HuH-7 (cell line): Measurements from ENCODE around the gene LCN12.
A peak's percentile ranks its signal among the peaks of the same experiment; 100 is the strongest.

Source experiments
- DNase-seq: peaks from one replicate; pipeline ENCODE4 v3.0.0; 2011; ENCODE audit warnings: low spot score

The LCN12 gene

GRCh38 chr9:136945333-136946227 is 6.5 kb upstream of the LCN12 start:
- no peak for DNase-seq

- no peak for DNase-seq
Observed at GRCh38 chr9:136946228-136947027, 5.6 kb upstream of the LCN12 start.

- no peak for DNase-seq
Observed at GRCh38 chr9:136947028-136947891, 4.8 kb upstream of the LCN12 start.

GRCh38 chr9:136947955-136948510 is 4.0 kb upstream of the LCN12 start:
- peak; percentile 94 for DNase-seq

GRCh38 chr9:136949239-136949816 is 2.7 kb upstream of the LCN12 start:
- DNase-seq, result no peak

- DNase-seq, result peak; percentile 100
Observed at GRCh38 chr9:136949817-136950655, 2.0 kb upstream of the LCN12 start.

GRCh38 chr9:136950656-136951276 is 1.3 kb upstream of the LCN12 start:
- no peak for DNase-seq

GRCh38 chr9:136952321-136952850 is 313 bp downstream of the LCN12 start:
- DNase-seq, result no peak

- DNase-seq, result no peak
Observed at GRCh38 chr9:136952876-136953770, 1.1 kb downstream of the LCN12 start.

- DNase-seq, result no peak
Observed at GRCh38 chr9:136953771-136954269, 1.7 kb downstream of the LCN12 start.

GRCh38 chr9:136954270-136955083 is 2.4 kb downstream of the LCN12 start:
- DNase-seq, result no peak

GRCh38 chr9:136955202-136955942 is 3.3 kb downstream of the LCN12 start:
- DNase-seq, result no peak

GRCh38 chr9:136955943-136956335 is 3.9 kb downstream of the LCN12 start:
- no peak for DNase-seq

GRCh38 chr9:136956604-136957003 is 4.5 kb downstream of the LCN12 start:
- DNase-seq, result no peak

GRCh38 chr9:136957461-136957860 is 5.4 kb downstream of the LCN12 start:
- DNase-seq, result no peak

- no peak for DNase-seq
Observed at GRCh38 chr9:136957901-136958300, 5.8 kb downstream of the LCN12 start.

- DNase-seq, result no peak
Observed at GRCh38 chr9:136958473-136958872, 6.4 kb downstream of the LCN12 start.
